ENCODE data around the gene GTPBP3. TPM values are rescaled to one million over a fixed set of nuclear protein-coding genes. Genes with fewer than 3 reads are reported as not detected.

GTPBP3 gene
- total and polyA plus RNA-seq, 2 of the 13 experiments (the other 11 are each of a cell fraction or from before 2014, with no cell fraction given) = 17.5 to 30.0 TPM

GRCh38 chr19:17338433-17339078 is 1.2 kb downstream of the GTPBP3 start (continued):
- TF ChIP-seq, protein P1, sequence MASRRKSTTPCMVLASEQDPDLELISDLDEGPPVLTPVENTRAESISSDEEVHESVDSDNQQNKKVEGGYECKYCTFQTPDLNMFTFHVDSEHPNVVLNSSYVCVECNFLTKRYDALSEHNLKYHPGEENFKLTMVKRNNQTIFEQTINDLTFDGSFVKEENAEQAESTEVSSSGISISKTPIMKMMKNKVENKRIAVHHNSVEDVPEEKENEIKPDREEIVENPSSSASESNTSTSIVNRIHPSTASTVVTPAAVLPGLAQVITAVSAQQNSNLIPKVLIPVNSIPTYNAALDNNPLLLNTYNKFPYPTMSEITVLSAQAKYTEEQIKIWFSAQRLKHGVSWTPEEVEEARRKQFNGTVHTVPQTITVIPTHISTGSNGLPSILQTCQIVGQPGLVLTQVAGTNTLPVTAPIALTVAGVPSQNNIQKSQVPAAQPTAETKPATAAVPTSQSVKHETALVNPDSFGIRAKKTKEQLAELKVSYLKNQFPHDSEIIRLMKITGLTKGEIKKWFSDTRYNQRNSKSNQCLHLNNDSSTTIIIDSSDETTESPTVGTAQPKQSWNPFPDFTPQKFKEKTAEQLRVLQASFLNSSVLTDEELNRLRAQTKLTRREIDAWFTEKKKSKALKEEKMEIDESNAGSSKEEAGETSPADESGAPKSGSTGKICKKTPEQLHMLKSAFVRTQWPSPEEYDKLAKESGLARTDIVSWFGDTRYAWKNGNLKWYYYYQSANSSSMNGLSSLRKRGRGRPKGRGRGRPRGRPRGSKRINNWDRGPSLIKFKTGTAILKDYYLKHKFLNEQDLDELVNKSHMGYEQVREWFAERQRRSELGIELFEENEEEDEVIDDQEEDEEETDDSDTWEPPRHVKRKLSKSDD (CRISPR knock-in tag; IDR thresholded peaks at IDR 0.05; ENCODE audit: low read depth) = 0 out of 2 replicates have a peak, but pooled peaks have one; percentile 51

DNA sequence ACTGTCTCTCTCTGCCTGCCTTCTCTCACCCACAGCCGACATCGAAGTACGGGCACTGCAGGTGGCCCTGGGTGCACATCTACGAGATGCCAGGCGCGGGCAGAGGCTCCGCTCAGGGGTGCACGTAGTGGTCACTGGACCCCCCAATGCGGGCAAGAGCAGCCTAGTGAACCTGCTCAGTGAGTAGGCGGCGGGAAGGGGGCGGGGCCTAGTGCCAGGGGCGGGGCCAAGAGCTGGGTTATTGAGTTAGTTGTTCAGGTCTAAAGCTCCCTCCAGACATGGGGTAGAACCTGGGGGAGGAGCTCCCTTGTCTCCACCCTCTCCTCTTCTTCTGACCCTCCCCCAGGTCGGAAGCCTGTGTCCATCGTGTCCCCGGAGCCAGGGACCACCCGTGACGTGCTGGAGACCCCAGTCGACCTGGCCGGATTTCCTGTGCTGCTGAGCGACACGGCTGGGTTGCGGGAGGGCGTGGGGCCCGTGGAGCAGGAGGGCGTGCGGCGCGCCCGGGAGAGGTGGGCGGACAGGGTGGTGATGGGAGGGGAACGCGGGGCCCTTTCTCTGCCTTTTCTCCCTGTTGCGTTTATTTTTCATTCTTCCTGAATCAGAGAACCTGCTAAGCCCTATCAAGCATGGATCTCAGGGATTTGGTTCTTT is 1.9 kb downstream of the GTPBP3 start:
- Histone ChIP-seq H3K9ac (ENCODE audit: insufficient read depth, low read depth, low read length) (no peak overlapping the region), H3K4me2 (ENCODE audit: low read depth, low read length) (peak overlapping the region; percentile 73), H3K27me3 (ENCODE audit: control insufficient read depth in 1 of 2, insufficient read depth in 2 of 2, low read length in 2 of 2) (no peaks in the 10 kb centered on the region; a peak in 1 of 5 replicates), H3K4me1 (ENCODE audit: insufficient read depth, low read length) (peaks cover 55% of the 10 kb centered on the region), H3K36me3 (replicated peaks in 1 of 2; ENCODE audit: control insufficient read depth in 1 of 2, insufficient read depth in 2 of 2, low read length in 2 of 2) (peaks cover 1 to 9% of the 10 kb centered on the region in 2 experiments; a peak in 1 of 5 replicates), H3K9me3 (ENCODE audit: low read length) (no peaks in the 10 kb centered on the region), H2AFZ (ENCODE audit: low read length) (no peak overlapping the region), H3K27ac (ENCODE audit: extremely low read length, insufficient read depth, low read length) (no peak overlapping the region), H3K79me2 (ENCODE audit: insufficient read depth, low read length) (peaks cover 7% of the 10 kb centered on the region), H4K20me1 (ENCODE audit: insufficient read depth, low read length) (no peaks in the 10 kb centered on the region), H3K4me3 (replicated peaks in 1 of 3; ENCODE audit: insufficient read depth in 1 of 3, low read depth in 2 of 3, low read length in 3 of 3) (no peak overlapping the region)
- no peak for FAIRE-seq
- POLR2A ChIA-PET = interaction anchor here (0.8 kb wide), 1 partner anchor 30 kb away, joined by 4 read pairs; the partner anchor contains the start of gene DDA1
- no peak for ATAC-seq
- CTCF ChIA-PET (ENCODE audit: low intra/inter-chr PET ratio, low total read pairs) = no interaction called here
- 94% methylated on average over 25 of the region's 34 CpGs for WGBS (ENCODE audit: low lambda C conversion rate)
- in situ Hi-C loops (cut with HindIII; ENCODE audit: extremely low pct_ligation_motif_present, low pct_unique_long_range_greater_than_20kb) (no loop called here), intact Hi-C loops (cut with micrococcal nuclease; ENCODE audit: unreplicated experiment) (loop anchor here (5.0 kb wide), 1 partner anchor 68 kb away; the partner anchor contains the start of gene BST2)
- DNase-seq (ENCODE audit: low spot score) = no peak
- TF ChIP-seq ZNF768 (CRISPR knock-in tag; IDR thresholded peaks at IDR 0.05) = peak; percentile 15; the same call in 1 of the 2 replicates
- peak; percentile 16 for TF ChIP-seq AGO2 (optimal IDR thresholded peaks at IDR 0.05; ENCODE audit: low read depth, low read length)
- no peak for TF ChIP-seq ZNF276 (CRISPR knock-in tag; IDR thresholded peaks at IDR 0.05; ENCODE audit: low read depth)
- TF ChIP-seq RBFOX2 (IDR thresholded peaks at IDR 0.05; ENCODE audit: low read depth, low read length) = peak; percentile 40
- no TSS peak for BruUV-seq (replicated peaks)
